ENCODE results near the gene POLR3E.
"Not testable (repeated sequence)": the region's sequence is repeated elsewhere in the genome, so short reads cannot be mapped to it uniquely, and the experiment has no call there.

DNA sequence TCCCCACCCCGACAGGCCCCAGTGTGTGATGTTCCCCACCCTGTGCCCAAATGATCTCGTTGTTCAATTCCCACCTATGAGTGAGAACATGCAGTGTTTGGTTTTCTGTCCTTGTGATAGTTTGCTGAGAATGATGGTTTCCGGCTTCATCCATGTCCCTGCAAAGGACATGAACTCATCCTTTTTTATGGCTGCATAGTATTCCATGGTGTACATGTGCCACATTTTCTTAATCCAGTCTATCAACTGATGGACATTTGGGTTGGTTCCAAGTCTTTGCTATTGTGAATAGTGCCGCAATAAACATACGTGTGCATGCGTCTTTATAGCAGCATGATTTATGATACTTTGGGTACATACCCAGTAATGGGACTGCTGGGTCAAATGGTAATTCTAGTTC lies 53.8 kb downstream of the POLR3E start:
- TF ChIP-seq, protein P1, sequence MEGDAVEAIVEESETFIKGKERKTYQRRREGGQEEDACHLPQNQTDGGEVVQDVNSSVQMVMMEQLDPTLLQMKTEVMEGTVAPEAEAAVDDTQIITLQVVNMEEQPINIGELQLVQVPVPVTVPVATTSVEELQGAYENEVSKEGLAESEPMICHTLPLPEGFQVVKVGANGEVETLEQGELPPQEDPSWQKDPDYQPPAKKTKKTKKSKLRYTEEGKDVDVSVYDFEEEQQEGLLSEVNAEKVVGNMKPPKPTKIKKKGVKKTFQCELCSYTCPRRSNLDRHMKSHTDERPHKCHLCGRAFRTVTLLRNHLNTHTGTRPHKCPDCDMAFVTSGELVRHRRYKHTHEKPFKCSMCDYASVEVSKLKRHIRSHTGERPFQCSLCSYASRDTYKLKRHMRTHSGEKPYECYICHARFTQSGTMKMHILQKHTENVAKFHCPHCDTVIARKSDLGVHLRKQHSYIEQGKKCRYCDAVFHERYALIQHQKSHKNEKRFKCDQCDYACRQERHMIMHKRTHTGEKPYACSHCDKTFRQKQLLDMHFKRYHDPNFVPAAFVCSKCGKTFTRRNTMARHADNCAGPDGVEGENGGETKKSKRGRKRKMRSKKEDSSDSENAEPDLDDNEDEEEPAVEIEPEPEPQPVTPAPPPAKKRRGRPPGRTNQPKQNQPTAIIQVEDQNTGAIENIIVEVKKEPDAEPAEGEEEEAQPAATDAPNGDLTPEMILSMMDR (optimal IDR thresholded peaks at IDR 0.05 in 1 of 3, IDR thresholded peaks at IDR 0.05 in 1 of 3, conservative IDR thresholded peaks at IDR 0.05 in 1 of 3; ENCODE audit: extremely low read depth in 1 of 3, insufficient read depth in 2 of 3, low read length in 3 of 3) = not testable (repeated sequence)
- not testable (repeated sequence) for TF ChIP-seq EZH2 (IDR thresholded peaks at IDR 0.05; ENCODE audit: low read length)
